GM12878 (cell line): Measurements from ENCODE around the gene TM4SF1. TPM values are rescaled to one million over a fixed set of nuclear protein-coding genes. Genes with fewer than 3 reads are reported as not detected.
"Not testable (repeated sequence)": the region's sequence is repeated elsewhere in the genome, so short reads cannot be mapped to it uniquely, and the experiment has no call there.

Experiments used
- ATAC-seq: fragments of 200-7000 bp; cut with Tn5 transposase; 3 replicates; pipeline ENCODE4 v1.9.1; 2020; ENCODE audit warnings: mild to moderate bottlenecking, moderate library complexity
- BruUV-seq: library from RNA; stranded (reverse); fragments of 400-500 nt; replicated peaks from 2 replicates; lab custom pipeline; 2021; lab: Mats Ljungman, UMichigan
- CTCF ChIA-PET: fragments of 300-600 bp; sonication (Branson Sonifier 250); formaldehyde crosslinking; extraction: SDS; loops from one replicate; lab custom pipeline; 2021; ENCODE audit warnings: inconsistent platforms; lab: Yijun Ruan, JAX
- POLR2A ChIA-PET: fragments of 350-600 bp; formaldehyde crosslinking; extraction: SDS; loops from one replicate; lab custom pipeline; 2021; ENCODE audit warnings: inconsistent platforms; lab: Charles Lee
- RAD21 ChIA-PET: fragments of 300-600 bp; sonication (Branson Sonifier 250); formaldehyde crosslinking; loops from one replicate; lab custom pipeline; 2023; ENCODE audit warnings: antibody characterized with exemption; ENCODE audit not compliant: unreplicated experiment; lab: Charles Lee
- SMC1A ChIA-PET: fragments of 300-600 bp; sonication (Branson Sonifier 250); formaldehyde crosslinking; loops from one replicate; lab custom pipeline; 2023; ENCODE audit not compliant: unreplicated experiment, uncharacterized antibody; lab: Charles Lee
- DNase-seq: peaks from one replicate; pipeline ENCODE4 v3.0.0-alpha.2; 2011; ENCODE audit warnings: low read depth, low spot score
- FAIRE-seq: peaks from 3 replicates; lab custom pipeline; 2011; peaks lifted over from hg19 to GRCh38; lab: Jason Lieb, UNC
- H2AFZ ChIP-seq: 2 replicates; pipeline ENCODE4 v1.6.0; 2011; ENCODE audit warnings: low read depth, low read length, control low read depth; ENCODE audit not compliant: control insufficient read depth
- H3K27ac ChIP-seq: 2 replicates; pipeline ENCODE4 v1.5.1; 2011; ENCODE audit warnings: control low read depth; ENCODE audit not compliant: control insufficient read depth, insufficient read depth
- H3K27me3 ChIP-seq, 2 experiments: replicated peaks in 1 of 2; 2 replicates each; pipeline versions ENCODE4 v1.6.0 to v1.6.1; 2011; ENCODE audit warnings: low read length in 1 of 2; ENCODE audit not compliant: control insufficient read depth in 2 of 2, insufficient read depth in 2 of 2
- H3K36me3 ChIP-seq, 2 experiments: 2 replicates each; pipeline ENCODE4 v1.5.1; 2011; ENCODE audit warnings: low read length in 1 of 2; ENCODE audit not compliant: control insufficient read depth in 2 of 2, insufficient read depth in 2 of 2
- H3K4me1 ChIP-seq: 2 replicates; pipeline ENCODE4 v1.6.1; 2011; ENCODE audit warnings: mild to moderate bottlenecking, low read length, moderate library complexity, mixed read lengths; ENCODE audit not compliant: control insufficient read depth, insufficient read depth
- H3K4me2 ChIP-seq: 2 replicates; pipeline ENCODE4 v1.6.0; 2011; ENCODE audit warnings: control low read depth; ENCODE audit not compliant: control insufficient read depth, insufficient read depth
- H3K4me3 ChIP-seq: fragments of 200-600 bp; sonication (generic); 2 replicates; pipeline ENCODE4 v1.5.1; 2016
- H3K79me2 ChIP-seq: 2 replicates; pipeline ENCODE4 v1.6.0; 2011; ENCODE audit warnings: low read length; ENCODE audit not compliant: control insufficient read depth, insufficient read depth
- H3K9ac ChIP-seq: 2 replicates; pipeline ENCODE4 v1.8.0; 2011; ENCODE audit warnings: low read length, control low read depth, mixed read lengths; ENCODE audit not compliant: control insufficient read depth, insufficient read depth
- H3K9me3 ChIP-seq: replicated peaks from 3 replicates; pipeline ENCODE4 v1.5.1; 2011; ENCODE audit warnings: mild to moderate bottlenecking, low read length; ENCODE audit not compliant: control insufficient read depth, insufficient read depth
- H4K20me1 ChIP-seq: 2 replicates; pipeline ENCODE4 v1.6.0; 2011; ENCODE audit not compliant: control insufficient read depth, insufficient read depth
- CEBPZ ChIP-seq: fragments of 150-350 bp; IDR thresholded peaks from 2 replicates; pipeline ENCODE4 v1.6.1; 2016; ENCODE audit warnings: low read depth, low read length
- E2F4 ChIP-seq: IDR thresholded peaks from 2 replicates; pipeline ENCODE4 v1.6.1; 2012; ENCODE audit warnings: low read depth, low read length, improper control_type of control experiment
- EED ChIP-seq: sonication (generic); IDR thresholded peaks from 2 replicates; pipeline ENCODE4 v1.6.1; 2016; ENCODE audit warnings: antibody characterized with exemption, low read depth
- EGR1 ChIP-seq, 2 experiments: IDR thresholded peaks; 1 replicate in 1 of 2; 2 replicates in 1 of 2; pipeline ENCODE4 v1.6.1; 2011 to 2012; ENCODE audit warnings: low read depth in 2 of 2, low read length in 2 of 2, borderline replicate concordance in 1 of 2, mild to moderate bottlenecking in 1 of 2, moderate library complexity in 1 of 2
- ETV6 ChIP-seq, 2 experiments: fragments of 450-650 bp in 1 of 2; IDR thresholded peaks in 1 of 2; conservative IDR thresholded peaks in 1 of 2; 2 replicates each; pipeline ENCODE4 v1.6.1; 2014; ENCODE audit warnings: antibody characterized with exemption in 1 of 2, borderline replicate concordance in 1 of 2, low read depth in 1 of 2, mild to moderate bottlenecking in 1 of 2, moderate library complexity in 1 of 2
- IRF5 ChIP-seq: fragments of 450-650 bp; IDR thresholded peaks from 2 replicates; pipeline ENCODE4 v1.6.1; 2017; ENCODE audit warnings: borderline replicate concordance
- JUNB ChIP-seq: IDR thresholded peaks from 2 replicates; pipeline ENCODE4 v1.6.1; 2016; ENCODE audit warnings: antibody characterized with exemption, mild to moderate bottlenecking
- MTA3 ChIP-seq: IDR thresholded peaks from 2 replicates; pipeline ENCODE4 v1.6.1; 2012; ENCODE audit warnings: low read length, inconsistent platforms, borderline replicate concordance
- NFYA ChIP-seq: IDR thresholded peaks from 2 replicates; pipeline ENCODE4 v1.6.1; 2011; ENCODE audit warnings: low read depth, mild to moderate bottlenecking, low read length, improper control_type of control experiment, borderline replicate concordance
- POLR2AphosphoS2 ChIP-seq: IDR thresholded peaks from 2 replicates; pipeline ENCODE4 v1.6.1; 2011; ENCODE audit warnings: low read depth, mild to moderate bottlenecking, low read length, improper control_type of control experiment, moderate library complexity
- WGBS: methylation state at CpG from one replicate; pipeline ENCODE4 v1.1.6; 2016; ENCODE audit warnings: low lambda C conversion rate; ENCODE audit not compliant: insufficient replicate concordance, insufficient coverage; ENCODE audit errors: missing lambda C conversion rate; 5-methylcytosine and 5-hydroxymethylcytosine counted together
- in situ Hi-C: fragments of 300-500 bp; cut with MboI; formaldehyde crosslinking; loops from 9 replicates; pipeline ENCODE4 v1.14.3; 2018; ENCODE audit warnings: mixed read lengths
- intact Hi-C: fragments of 100-400 bp; cut with micrococcal nuclease; formaldehyde crosslinking; loops from one replicate; pipeline ENCODE4 v1.14.2; 2022; ENCODE audit not compliant: unreplicated experiment
- polyA plus RNA-seq, 11 experiments: library from polyadenylated mRNA; depleted of rRNA in 4 of 11; unstranded in 6 of 11; stranded (reverse) in 5 of 11; fragments of >200 nt; fragmentation: Nextera tagmentation in 4 of 11; fragmentation: Illumina TruSeq in 1 of 11; extraction: Ambion mirVana in 4 of 11; extraction: Trizol in 1 of 11; gene quantifications; 1 replicate in 1 of 11; 2 replicates in 10 of 11; pipeline versions ENCODE4 v1.2.1 to v1.2.3, GENCODE V29; 2011 to 2016; ENCODE audit warnings: inconsistent platforms in 2 of 11, missing spikeins in 2 of 11, low read depth in 1 of 11
- total RNA-seq, 4 experiments: library from RNA; depleted of rRNA in 3 of 4; stranded (reverse); fragments of >200 nt in 3 of 4; fragmentation: Illumina TruSeq in 1 of 4; extraction: Trizol in 1 of 4; gene quantifications; 2 replicates each; pipeline versions ENCODE4 v1.2.1 to v1.2.3, GENCODE V29; 2013 to 2021

The TM4SF1 gene
- total and polyA plus RNA-seq, 10 of the 15 experiments (the other 5 are each of a cell fraction or from before 2014, with no cell fraction given): 0.05 to 1.2 TPM; not detected in 8

- no peak for TF ChIP-seq E2F4
- TF ChIP-seq, all 136 proteins: peak for 0
These were observed 37.5 kb downstream of the TM4SF1 start (continued) for GRCh38 chr3:149339931-149340309.

- H3K4me3 ChIP-seq, H3K4me1 ChIP-seq, H3K79me2 ChIP-seq, POLR2A ChIA-PET, DNase-seq, H3K9ac ChIP-seq, H3K4me2 ChIP-seq, SMC1A ChIA-PET, H3K9me3 ChIP-seq, H3K36me3 ChIP-seq, H4K20me1 ChIP-seq, H3K27me3 ChIP-seq, FAIRE-seq, in situ Hi-C loops, ATAC-seq, intact Hi-C loops, BruUV-seq, CTCF ChIA-PET, H2AFZ ChIP-seq, RAD21 ChIA-PET, H3K27ac ChIP-seq: not testable (repeated sequence)
- 0% methylated on average over 1 of the region's 1 CpG for WGBS
These were observed 40.0 kb downstream of the TM4SF1 start for GRCh38 chr3:149337486-149337885.

- no TSS peak for BruUV-seq
- no peaks in the 10 kb centered on the region for H3K79me2 ChIP-seq
- in situ Hi-C loops (no loop called here), intact Hi-C loops (no loop called here)
- H3K9me3 ChIP-seq: no peaks in the 10 kb centered on the region
- H3K4me3 ChIP-seq: no peak overlapping the region
- no peak for ATAC-seq
- ChIA-PET RAD21 (no interaction called here), SMC1A (no interaction called here), CTCF (no interaction called here), POLR2A (no interaction called here)
- no peak for FAIRE-seq
- no peaks in the 10 kb centered on the region for H3K36me3 ChIP-seq
- no peak overlapping the region for H3K27ac ChIP-seq
- no peaks in the 10 kb centered on the region for H4K20me1 ChIP-seq
- H2AFZ ChIP-seq: no peak overlapping the region
- H3K9ac ChIP-seq: no peak overlapping the region
- no peak for DNase-seq
- no peaks in the 10 kb centered on the region; a peak in 3 of 4 replicates for H3K27me3 ChIP-seq
- no peaks in the 10 kb centered on the region for H3K4me1 ChIP-seq
- no peak overlapping the region for H3K4me2 ChIP-seq
- TF ChIP-seq EGR1 (IDR thresholded peaks at IDR 0.05; ENCODE audit: borderline replicate concordance in 1 of 2, low read depth in 2 of 2, low read length in 2 of 2) (no peak), ETV6 (conservative IDR thresholded peaks at IDR 0.05 in 1 of 2, IDR thresholded peaks at IDR 0.05 in 1 of 2; ENCODE audit: borderline replicate concordance in 1 of 2, low read depth in 1 of 2) (no peak), IRF5 (no peak), NFYA (no peak), CEBPZ (no peak), EED (no peak), JUNB (no peak), POLR2AphosphoS2 (no peak), MTA3 (no peak)
These were observed 40.5 kb downstream of the TM4SF1 start for GRCh38 chr3:149336925-149337324.
